ENCODE data around the gene MPND. TPM values are rescaled to one million over a fixed set of nuclear protein-coding genes. Genes with fewer than 3 reads are reported as not detected.

Gene MPND
- total RNA-seq, 1 donor from 2014 or later, result 21.9 TPM

DNA sequence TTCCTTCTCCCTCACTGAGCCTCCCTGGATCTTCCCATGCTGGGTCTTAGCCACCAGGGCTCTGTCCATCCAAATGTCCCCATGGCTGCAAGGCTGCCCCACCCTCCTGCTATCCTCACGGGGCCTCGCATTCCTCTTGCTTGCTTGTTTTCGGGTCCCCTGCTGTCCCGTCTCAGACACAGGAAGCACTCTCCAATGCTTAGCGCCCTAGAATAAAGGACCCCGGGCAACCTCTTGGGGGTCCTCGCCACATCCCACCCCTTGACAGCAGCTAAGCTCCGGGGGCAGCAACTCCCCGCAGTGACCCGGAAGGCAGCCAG lies 33.3 kb downstream of the MPND start:
- DNase-seq (ENCODE audit: low spot score in 2 of 2), result no peak
- H3K36me3 ChIP-seq, result no peaks in the 10 kb centered on the region
- H3K27ac ChIP-seq, result peak overlapping the region; percentile 91 to 98
- no peaks in the 10 kb centered on the region for H3K27me3 ChIP-seq
- TF ChIP-seq CTCF (IDR thresholded peaks at IDR 0.05), result no peak
- intact Hi-C loops (cut with DNase I), result loop anchor here (2.0 kb wide), 1 partner anchor 14 kb away; no protein-coding TSS in a partner anchor
- H3K9me3 ChIP-seq, result no peaks in the 10 kb centered on the region
- H3K4me3 ChIP-seq, result no peak overlapping the region
- peaks cover 56 to 73% of the 10 kb centered on the region in 2 donors for H3K4me1 ChIP-seq

GRCh38 chr19:4376991-4377781 lies 33.8 kb downstream of the MPND start:
- intact Hi-C loops (cut with DNase I), result loop anchor here (2.0 kb wide), 1 partner anchor 14 kb away; no protein-coding TSS in a partner anchor
- Histone ChIP-seq H3K4me1 (peaks cover 53 to 68% of the 10 kb centered on the region in 2 donors), H3K27me3 (no peaks in the 10 kb centered on the region), H3K27ac (peak overlapping the region; percentile 91 to 98), H3K9me3 (no peaks in the 10 kb centered on the region), H3K36me3 (no peaks in the 10 kb centered on the region), H3K4me3 (no peak overlapping the region)
- no peak for TF ChIP-seq CTCF (IDR thresholded peaks at IDR 0.05)
- DNase-seq (ENCODE audit: low spot score in 2 of 2), result no peak

DNA sequence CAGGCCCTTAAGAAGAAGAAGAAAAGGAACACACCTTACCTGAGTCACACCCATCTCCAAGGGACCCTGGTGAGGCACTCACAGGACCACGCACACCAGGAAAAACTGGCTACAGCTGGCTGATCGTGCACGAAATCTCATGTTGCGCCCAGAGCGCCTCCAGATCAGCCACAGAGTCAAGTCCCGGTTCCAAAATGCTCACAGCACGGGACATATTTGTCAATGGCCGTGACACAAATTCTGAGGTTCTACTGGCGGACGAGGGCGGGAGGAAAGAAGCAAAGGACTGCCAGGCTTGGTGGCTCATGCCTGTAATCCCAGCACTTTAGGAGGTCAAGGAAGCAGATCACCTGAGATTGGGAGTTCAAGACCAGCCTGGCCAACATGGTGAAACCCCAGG lies 35.5 kb downstream of the MPND start:
- no peak for DNase-seq (ENCODE audit: low spot score in 2 of 2)
- Histone ChIP-seq H3K27me3 (no peaks in the 10 kb centered on the region), H3K36me3 (no peaks in the 10 kb centered on the region), H3K4me3 (no peak overlapping the region), H3K27ac (no peak overlapping the region), H3K9me3 (no peaks in the 10 kb centered on the region), H3K4me1 (peaks cover 36 to 51% of the 10 kb centered on the region in 2 donors)
- intact Hi-C loops (cut with DNase I), result no loop called here
- no peak for TF ChIP-seq CTCF (IDR thresholded peaks at IDR 0.05)

DNA sequence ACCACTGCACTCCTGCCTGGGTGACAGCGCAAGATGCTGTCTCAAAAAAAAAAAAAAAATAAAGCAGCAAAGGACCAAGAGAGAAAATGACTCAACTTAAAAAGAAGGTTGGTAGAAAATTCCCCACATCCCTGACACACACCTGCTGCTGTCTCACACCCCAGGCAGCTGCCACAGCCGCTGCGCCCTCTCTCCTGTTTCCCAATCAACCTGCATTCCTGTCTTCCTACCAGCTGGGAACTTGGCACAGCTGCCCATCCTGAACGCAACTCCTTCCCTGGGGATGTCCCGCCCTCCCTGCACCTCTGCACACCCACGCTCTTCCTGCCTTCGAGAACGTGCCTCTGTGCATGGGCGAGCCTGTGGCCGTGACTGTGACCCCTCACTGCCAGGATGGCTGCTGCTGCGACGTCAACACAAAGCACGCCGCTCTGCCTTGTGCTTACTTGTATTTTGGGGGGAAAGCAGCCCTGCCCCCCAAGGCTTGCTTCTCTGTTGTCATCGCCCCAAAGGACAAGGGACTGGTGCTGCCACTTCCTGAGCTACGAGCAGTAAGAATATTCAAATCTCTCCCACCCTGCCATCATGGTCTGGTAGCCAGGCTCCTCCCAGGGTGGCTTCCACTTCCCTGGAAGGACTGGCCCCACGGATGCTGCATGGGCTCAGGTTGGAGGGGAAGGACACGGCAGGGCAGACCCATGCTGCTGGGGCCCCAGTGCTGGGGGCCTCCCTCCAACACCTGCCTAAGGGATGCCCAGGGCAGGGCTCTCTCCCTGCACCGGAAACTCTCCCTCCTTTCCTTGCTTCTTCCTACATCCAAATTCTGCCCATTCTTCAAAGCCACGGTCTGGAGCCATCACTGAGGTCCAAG lies 36.3 kb downstream of the MPND start:
- peak overlapping the region in 1 of 2 donors; percentile 15 for H3K27ac ChIP-seq
- no peak for TF ChIP-seq CTCF (IDR thresholded peaks at IDR 0.05)
- H3K27me3 ChIP-seq, result no peaks in the 10 kb centered on the region
- no peaks in the 10 kb centered on the region for H3K36me3 ChIP-seq
- H3K4me3 ChIP-seq, result no peak overlapping the region
- H3K9me3 ChIP-seq, result no peaks in the 10 kb centered on the region
- no peak for DNase-seq (ENCODE audit: low spot score in 2 of 2)
- intact Hi-C loops (cut with DNase I), result no loop called here
- H3K4me1 ChIP-seq, result peaks cover 29 to 43% of the 10 kb centered on the region in 2 donors

- Histone ChIP-seq H3K27me3 (no peaks in the 10 kb centered on the region), H3K27ac (peak overlapping the region in 1 of 2 donors; percentile 15), H3K9me3 (no peaks in the 10 kb centered on the region), H3K4me3 (no peak overlapping the region), H3K36me3 (peaks cover 0 to 3% of the 10 kb centered on the region in 2 donors), H3K4me1 (peaks cover 23 to 37% of the 10 kb centered on the region in 2 donors)
- TF ChIP-seq CTCF (IDR thresholded peaks at IDR 0.05), result no peak
- intact Hi-C loops (cut with DNase I), result no loop called here
- DNase-seq (ENCODE audit: low spot score in 2 of 2), result no peak
Observed at GRCh38 chr19:4380254-4380727, 36.9 kb downstream of the MPND start.

Measured in ascending aorta (tissue), 2 donors.